Measurements from ENCODE around the gene HABP2.

HABP2 gene

GRCh38 chr10:113527211-113527906 lies 25.5 kb upstream of the HABP2 start:
- DNase-seq: no peak

DNA sequence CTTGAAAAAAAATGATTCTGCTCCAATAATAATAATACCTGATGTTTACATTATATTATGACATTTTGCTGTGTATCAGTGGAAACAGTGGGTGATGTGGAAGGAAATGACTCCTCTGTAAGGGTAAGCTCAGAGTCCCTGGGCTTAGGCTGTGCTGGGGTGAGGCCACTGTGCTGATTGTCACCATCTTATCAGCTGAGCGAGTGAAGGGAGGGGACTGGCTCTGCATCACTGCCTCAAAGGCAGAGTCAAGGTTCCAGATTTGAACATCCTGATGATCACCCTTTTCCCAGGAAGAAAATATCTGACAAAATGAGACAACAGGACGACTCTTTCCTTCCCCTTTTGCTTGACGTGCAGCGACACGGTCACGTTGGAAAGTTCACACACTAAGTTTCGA lies 24.0 kb upstream of the HABP2 start:
- no peak for DNase-seq

DNA sequence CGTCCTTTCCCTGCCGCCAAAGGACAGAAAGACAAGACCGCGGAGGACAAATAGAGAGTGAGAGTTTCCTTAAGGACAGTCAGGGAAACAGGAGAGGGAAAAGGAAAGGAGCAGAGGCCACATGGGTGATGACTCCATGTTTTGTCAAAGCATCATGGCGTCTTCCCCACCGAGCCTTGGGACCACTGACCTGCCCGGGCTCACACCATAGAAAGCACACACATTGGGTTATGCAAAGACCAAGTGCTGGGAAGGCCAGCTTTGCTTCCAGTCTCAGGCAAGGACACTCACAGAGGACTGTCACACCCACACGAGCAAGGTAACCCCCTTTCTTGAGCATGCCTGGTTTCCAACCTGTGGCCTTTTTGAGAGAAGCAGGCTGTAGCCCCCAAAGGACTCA lies 23.3 kb upstream of the HABP2 start:
- DNase-seq: no peak

DNA sequence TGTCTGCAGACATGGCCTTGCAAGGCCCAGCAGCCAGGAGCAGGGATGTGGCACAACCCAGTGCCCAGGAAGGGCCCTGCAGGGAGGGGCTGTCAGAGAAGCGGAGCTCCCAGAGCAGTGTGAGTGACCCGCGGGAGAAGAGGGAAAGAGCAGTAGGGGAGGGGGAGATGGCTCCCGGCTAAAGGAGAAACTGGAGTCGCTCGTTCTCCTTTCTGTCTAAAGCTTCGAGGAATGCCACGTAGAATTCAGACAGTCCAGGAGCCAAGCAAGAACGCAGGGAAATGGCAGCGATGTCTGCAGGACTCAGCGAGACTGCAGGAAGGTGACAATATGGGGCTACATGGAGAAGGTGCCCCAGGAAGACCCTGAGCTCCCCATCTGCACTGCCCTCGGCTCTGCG lies 22.4 kb upstream of the HABP2 start:
- DNase-seq: no peak

- no peak for DNase-seq
Observed at GRCh38 chr10:113532724-113533123, 20.1 kb upstream of the HABP2 start.

GRCh38 chr10:113533801-113534200 lies 19.1 kb upstream of the HABP2 start:
- no peak for DNase-seq

- DNase-seq: no peak
Observed at GRCh38 chr10:113534423-113534822, 18.4 kb upstream of the HABP2 start.

GRCh38 chr10:113537672-113538071 lies 15.2 kb upstream of the HABP2 start:
- no peak for DNase-seq

DNA sequence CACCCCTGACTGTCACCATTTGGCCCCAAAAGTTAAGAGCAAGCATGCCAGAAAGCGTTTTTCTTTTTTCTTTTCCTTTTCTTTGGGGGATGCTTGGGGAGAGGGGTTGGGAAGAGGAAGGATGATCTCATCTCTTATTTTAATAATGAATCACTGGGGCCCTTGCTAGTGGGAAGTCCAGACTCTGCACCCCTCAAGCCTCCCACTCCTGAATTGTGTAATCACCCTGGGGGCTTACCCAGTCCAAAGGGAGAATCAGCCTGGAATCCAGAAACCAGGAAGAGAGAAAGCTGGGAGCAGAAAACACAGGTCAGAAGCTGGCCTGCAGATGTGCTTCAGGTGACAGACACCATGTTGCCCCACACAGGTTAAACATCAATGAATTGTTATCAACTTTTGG lies 14.7 kb upstream of the HABP2 start:
- no peak for DNase-seq

- DNase-seq: no peak
Observed at GRCh38 chr10:113539789-113540188, 13.1 kb upstream of the HABP2 start.

GRCh38 chr10:113540845-113541548 lies 11.9 kb upstream of the HABP2 start:
- no peak for DNase-seq

- DNase-seq: no peak
Observed at GRCh38 chr10:113541549-113541927, 11.3 kb upstream of the HABP2 start.

GRCh38 chr10:113543107-113543955 lies 9.5 kb upstream of the HABP2 start:
- DNase-seq: no peak

GRCh38 chr10:113544392-113544791 lies 8.5 kb upstream of the HABP2 start:
- no peak for DNase-seq

DNA sequence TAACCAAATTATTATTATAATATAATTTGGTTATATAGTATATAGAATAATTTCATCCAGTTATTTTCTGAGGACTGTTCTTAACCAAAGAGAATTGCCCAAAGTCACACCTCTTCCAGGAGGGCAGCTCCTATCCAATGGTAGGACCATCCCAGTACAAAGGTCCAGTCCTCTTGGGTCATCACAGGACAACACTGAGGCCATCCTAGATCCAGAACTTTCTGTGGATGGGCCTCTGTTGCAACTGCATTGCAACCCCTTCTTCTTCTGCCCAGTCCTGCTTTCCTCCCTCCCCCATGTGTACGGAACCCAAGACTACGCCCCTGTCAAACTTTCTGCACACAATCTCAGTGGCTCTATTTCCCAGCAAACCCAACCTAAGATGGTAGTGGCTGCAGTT lies 5.4 kb upstream of the HABP2 start:
- no peak for DNase-seq

DNA sequence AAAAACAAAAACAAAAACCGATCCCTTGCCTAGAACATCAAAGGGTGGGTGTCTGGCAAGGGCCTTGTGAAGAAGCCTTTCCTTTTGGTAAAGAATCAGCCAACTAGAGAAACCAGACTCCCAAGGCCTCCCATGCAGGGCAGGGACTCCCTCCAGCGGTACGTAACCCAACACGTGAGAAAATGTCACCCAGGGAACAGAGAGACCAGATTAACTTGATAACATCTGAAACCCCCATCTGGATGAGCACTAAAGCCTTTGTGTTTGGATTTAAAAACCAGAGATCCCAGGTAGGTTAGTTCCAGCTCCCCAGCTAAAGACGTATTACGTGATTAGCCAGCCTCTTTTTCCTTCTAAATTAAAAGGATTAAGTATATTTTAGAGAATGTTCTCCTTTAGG lies 3.0 kb upstream of the HABP2 start:
- DNase-seq: no peak

DNA sequence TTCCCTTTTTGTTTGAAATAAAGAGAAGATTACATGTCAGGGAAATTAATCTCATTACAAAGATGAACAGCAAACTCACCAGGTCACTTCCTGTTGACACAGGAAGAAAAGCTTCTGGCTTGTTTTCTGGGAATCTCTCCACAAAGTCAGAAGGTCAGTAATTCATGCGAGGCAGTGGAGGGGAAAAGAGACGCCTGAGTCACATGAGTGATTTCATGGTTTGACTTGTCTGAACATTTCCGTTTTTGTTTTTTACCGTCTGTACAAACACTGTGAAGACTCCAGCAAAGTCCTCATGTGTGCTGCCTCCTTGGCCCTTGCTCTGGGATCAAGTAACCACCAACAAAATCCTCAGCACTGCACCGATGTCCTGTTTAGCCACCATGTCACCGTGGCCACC lies 2.5 kb upstream of the HABP2 start:
- DNase-seq: no peak

- DNase-seq: no peak
Observed at GRCh38 chr10:113552014-113552413, 839 bp upstream of the HABP2 start.

- DNase-seq: no peak
Observed at GRCh38 chr10:113553149-113553548, 296 bp downstream of the HABP2 start.

DNA sequence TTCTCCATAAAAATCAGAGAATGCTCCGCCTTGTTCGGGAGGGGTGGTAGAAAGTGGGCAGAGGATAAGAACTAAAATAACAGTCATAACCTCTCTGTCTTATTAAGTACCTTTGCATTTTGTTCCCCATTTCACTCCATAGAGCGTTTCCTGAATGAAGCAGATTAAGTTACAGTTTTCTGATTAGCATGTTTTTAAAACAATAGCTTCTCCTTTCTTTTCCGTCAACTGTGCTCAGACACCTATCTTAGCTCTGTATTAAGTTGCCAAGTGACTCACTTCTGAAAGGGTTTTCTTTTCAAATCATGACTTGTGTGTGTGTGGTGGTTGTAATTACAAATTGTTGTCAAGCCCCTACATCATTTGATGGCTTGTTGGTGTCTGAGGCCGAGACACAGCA lies 1.4 kb downstream of the HABP2 start:
- DNase-seq: no peak

DNA sequence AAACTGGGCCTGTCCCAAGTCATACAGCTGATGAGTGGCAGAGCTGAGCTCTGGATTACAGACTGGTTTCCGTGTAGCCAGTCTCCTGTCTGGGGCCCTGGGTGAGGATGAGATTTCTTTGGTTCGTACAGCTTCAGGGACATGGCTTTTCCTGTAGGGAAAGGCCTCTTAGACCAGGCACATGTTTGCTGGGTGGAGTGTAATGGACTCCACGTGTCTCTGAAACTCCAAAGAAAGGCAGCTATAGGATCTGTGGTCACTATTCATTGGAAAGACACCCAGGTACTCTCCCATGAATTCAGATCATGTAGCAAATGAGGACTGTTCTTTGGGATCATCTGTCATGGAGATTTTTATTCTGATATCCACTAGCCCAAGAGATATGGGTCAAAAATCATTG lies 2.4 kb downstream of the HABP2 start:
- no peak for DNase-seq

GRCh38 chr10:113555751-113556150 lies 2.9 kb downstream of the HABP2 start:
- DNase-seq: no peak

- DNase-seq: no peak
Observed at GRCh38 chr10:113557424-113557862, 4.6 kb downstream of the HABP2 start.

- DNase-seq: no peak
Observed at GRCh38 chr10:113557903-113558321, 5.1 kb downstream of the HABP2 start.

Measured in activated naive CD4-positive, alpha-beta T cell treated with anti-CD3 and anti-CD28 coated beads, Interleukin-2, amount 50 U/mL, for 16 hours (primary cell).